ENCODE results near the gene ATP1B1.
A peak's percentile ranks its signal among the peaks of the same experiment; 100 is the strongest.

The ATP1B1 gene

DNA sequence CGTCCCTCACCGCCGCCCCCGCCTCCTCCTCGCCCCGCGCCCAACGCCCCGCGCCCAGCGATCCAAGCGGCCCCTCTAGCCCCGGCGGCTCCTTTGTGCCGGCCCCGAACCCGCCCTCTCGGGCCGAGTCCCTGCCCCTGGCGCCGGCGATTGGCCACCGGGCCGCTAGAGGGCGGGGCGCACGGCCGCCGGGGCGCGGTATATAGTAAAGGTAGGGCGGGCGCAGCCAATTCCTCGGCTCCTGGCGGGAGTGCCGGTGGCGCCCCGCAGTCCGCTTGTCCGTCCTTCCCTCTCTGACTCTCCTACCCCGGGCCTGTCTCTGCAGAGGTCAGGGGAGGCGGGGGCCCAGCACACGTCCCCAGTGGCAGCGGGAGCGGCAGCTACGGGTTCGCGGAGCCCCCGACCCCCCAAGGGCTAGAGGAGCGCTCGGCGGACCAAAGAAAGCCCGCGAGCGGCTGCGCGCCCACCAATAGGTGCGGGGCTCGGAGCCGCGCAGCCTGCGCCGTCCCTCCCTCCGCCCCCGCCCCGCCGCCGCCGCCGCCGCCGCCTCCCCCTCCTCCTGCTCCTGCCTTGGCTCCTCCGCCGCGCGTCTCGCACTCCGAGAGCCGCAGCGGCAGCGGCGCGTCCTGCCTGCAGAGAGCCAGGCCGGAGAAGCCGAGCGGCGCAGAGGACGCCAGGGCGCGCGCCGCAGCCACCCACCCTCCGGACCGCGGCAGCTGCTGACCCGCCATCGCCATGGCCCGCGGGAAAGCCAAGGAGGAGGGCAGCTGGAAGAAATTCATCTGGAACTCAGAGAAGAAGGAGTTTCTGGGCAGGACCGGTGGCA lies at the start of gene ATP1B1:
Gene ATP1B1 (plus strand): TSS at position 596 of the 826 bp plus-strand sequence. CDS start 140 bp downstream, at position 736.
- peaks cover 20% of the 10 kb centered on the region for H3K27me3 Mint-ChIP-seq

DNA sequence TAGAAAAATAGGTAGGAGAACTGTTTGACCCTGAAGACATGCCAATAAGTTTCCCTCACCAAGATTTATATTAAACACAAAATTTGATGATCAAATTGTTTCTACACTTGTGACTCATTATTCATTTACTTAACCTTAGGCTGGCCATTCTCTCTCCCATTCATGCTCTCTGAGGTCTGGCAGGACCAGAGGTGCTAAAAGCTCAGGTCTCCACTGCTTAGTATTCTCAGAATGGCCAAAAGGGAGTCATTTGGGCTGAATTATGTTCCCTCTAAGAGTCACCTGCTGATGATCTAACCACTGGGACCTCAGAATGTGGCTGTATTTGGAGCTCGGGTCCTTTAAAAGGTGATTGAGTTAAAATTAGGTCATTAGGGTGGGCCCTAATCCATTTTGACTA lies 47.1 kb upstream of the ATP1B1 start:
- H3K9me3 Mint-ChIP-seq = peaks cover 0 to 13% of the 10 kb centered on the region in 2 donors
- H3K4me3 Mint-ChIP-seq = no peak overlapping the region
- no peaks in the 10 kb centered on the region for H3K4me1 Mint-ChIP-seq
- DNase-seq = no peak
- H3K27ac Mint-ChIP-seq = no peak overlapping the region
- ATAC-seq = no peak
- peaks cover 5% of the 10 kb centered on the region for H3K27me3 Mint-ChIP-seq

More for the DNA sequence above, at the start of gene ATP1B1:
- no peaks in the 10 kb centered on the region for H3K9me3 Mint-ChIP-seq
- DNase-seq (peak; percentile 80 to 88), ATAC-seq (peak; percentile 91)
- peak within 1 kb of the TSS; percentile 88 to 94 for H3K4me3 Mint-ChIP-seq
- peak within 1 kb of the TSS; percentile 58 to 85 for H3K27ac Mint-ChIP-seq
- peaks cover 60% of the 10 kb centered on the region for H3K4me1 Mint-ChIP-seq

DNA sequence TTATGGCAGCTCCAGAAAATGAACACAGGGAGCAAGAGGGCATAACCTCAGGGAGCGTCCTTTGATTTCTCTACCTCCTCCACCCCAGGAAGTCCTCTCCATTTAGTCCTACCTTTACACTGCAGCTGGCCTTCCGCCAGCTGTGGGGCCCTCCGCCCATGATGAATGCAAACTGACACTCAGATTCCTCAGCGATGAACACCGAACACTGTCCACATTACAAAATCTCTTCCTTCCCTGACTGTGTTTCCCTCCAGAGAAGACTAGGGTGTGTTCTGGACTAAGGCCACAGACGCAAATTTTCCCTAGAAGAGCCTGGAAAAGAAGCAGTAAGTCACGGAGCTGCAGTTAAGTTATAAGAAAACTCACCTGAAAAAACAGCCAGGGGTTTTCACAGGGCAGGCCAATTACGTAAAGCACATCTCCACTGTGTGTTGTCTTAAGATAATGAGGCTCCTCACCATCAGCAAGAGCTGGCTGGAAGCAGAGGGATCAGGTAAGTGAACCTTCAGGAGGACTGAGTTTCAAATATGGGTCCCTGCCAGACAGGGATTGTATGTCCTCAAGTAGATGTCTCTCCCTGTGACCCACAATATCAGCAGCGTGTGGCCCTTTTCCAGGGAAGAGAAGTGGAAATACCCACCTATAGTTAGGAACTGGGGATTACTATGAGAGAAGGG lies 46.3 kb upstream of the ATP1B1 start:
- Mint-ChIP-seq H3K9me3 (peaks cover 0 to 13% of the 10 kb centered on the region in 2 donors), H3K4me1 (no peaks in the 10 kb centered on the region), H3K4me3 (no peak overlapping the region), H3K27ac (no peak overlapping the region), H3K27me3 (peaks cover 5% of the 10 kb centered on the region)
- ATAC-seq (no peak), DNase-seq (no peak)

DNA sequence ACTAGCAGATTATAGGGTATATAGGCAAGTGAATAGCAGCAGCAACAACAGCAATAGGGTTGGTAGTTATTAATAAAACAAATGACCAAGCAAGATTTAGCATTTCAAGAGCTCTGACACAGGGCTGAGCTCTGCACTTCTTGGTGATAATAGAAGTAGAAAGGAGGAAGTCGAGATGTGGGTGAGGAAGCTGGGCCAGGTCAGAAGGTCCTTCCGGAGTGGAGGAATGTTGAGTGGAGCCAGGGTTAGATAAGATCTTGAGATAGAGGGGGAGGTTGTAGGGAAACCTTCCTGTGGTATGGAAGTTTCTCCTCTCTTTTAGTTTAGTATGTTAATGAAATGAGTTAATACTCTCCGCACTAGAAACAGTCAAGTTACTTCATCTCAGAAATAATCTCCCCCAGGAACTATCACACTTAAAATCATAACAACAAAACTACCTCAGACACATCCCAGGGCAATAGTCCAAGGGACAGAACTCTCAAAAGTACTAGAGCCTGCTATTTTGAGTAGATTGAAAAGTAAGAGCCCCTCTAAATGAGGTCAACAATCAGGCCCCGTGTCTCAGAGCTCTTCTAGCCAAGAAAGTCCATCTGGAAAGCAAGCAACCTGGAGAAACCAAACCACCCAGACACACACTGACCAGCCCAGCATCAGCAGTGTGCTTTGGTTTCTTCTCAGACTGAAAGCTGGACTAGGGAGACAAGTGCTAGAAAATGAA lies 45.4 kb upstream of the ATP1B1 start:
- Mint-ChIP-seq H3K27me3 (no peaks in the 10 kb centered on the region), H3K27ac (no peak overlapping the region), H3K4me1 (no peaks in the 10 kb centered on the region), H3K4me3 (no peak overlapping the region), H3K9me3 (peaks cover 5 to 13% of the 10 kb centered on the region in 2 donors)
- no peak for ATAC-seq
- DNase-seq = no peak

DNA sequence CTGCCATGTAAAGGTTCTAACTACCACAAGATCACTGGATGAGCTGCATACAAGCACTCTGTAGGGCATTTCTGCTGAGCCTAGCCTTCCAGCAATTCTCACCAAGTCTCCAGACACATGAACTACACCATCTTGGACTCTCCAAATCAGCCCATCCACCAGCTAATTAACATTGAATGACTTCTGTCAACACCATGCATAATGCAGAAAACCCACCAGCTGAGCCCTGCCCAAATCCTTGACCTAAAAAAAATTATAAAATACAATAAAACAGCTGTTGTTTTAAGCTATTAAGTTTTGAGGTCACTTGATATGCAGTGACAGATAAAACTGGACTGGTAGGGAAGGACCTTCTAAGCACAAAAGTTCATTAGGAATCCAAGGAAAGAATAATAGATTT lies 44.3 kb upstream of the ATP1B1 start:
- H3K9me3 Mint-ChIP-seq = peaks cover 9 to 18% of the 10 kb centered on the region in 2 donors
- DNase-seq = no peak
- H3K27me3 Mint-ChIP-seq = no peaks in the 10 kb centered on the region
- no peak overlapping the region for H3K27ac Mint-ChIP-seq
- ATAC-seq = no peak
- H3K4me3 Mint-ChIP-seq = no peak overlapping the region
- H3K4me1 Mint-ChIP-seq = no peaks in the 10 kb centered on the region

DNA sequence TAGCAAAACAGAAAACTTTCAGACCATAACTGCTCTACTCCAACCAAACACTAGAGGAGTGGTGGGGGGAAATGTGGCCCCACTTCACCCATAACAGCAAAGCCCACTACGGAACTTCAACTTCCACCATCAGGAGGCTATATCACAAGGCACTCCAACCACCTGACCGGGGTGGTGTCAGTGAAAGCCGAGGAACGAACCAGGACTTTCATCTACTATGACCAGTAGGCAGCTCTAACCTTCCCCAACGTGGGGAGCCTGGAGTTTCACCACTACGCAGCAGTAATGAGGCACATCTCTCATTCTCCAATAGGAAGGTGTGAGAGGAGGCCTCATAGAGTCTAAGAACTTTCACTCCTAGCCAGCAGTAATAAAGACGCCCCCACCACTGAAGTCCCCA lies 42.4 kb upstream of the ATP1B1 start:
- Mint-ChIP-seq H3K4me1 (no peaks in the 10 kb centered on the region), H3K4me3 (no peak overlapping the region), H3K9me3 (peaks cover 10 to 21% of the 10 kb centered on the region in 2 donors), H3K27me3 (no peaks in the 10 kb centered on the region), H3K27ac (no peak overlapping the region)
- no peak for ATAC-seq
- no peak for DNase-seq

DNA sequence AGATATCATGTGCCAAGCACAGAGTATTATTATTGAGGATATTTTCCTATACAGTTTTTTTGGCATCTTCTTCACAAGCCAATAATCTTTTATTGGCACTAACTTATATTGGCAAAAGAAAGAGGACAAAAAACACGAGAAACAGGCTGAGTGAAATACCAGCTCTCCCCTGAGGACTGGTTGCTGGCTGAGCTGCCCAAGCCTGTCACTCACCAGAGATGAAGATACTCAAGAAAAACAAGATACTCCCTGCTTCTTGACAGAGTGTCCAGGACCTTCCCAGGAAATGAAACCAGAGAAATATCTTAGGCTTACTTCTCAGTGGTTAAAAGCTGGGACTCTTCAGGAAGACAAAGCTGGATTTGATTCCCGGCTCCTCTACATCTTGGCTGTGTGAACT lies 35.9 kb upstream of the ATP1B1 start:
- Mint-ChIP-seq H3K4me1 (no peaks in the 10 kb centered on the region), H3K9me3 (peaks cover 8 to 9% of the 10 kb centered on the region in 2 donors), H3K4me3 (no peak overlapping the region), H3K27ac (no peak overlapping the region), H3K27me3 (no peaks in the 10 kb centered on the region)
- no peak for ATAC-seq
- no peak for DNase-seq

DNA sequence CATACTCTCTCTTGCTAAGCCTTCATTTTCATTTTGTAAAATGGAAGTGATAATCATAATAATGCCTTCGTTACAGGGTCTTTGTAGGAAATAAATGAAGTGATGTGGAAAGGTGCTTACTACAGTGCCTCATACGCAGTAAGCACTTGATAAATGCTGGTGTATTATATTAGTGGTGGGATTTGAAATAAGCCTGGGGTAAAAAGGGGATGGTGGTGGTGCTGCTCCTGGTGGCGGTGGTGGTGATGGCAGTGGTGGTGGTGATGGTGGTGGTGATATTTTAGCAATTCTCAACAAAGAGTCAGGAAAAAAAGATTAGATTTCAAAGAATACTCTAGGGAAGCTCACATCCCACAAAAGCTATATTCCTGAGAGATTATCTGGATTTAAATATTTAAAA lies 35.5 kb upstream of the ATP1B1 start:
- DNase-seq = no peak
- Mint-ChIP-seq H3K4me3 (no peak overlapping the region), H3K27ac (no peak overlapping the region)

DNA sequence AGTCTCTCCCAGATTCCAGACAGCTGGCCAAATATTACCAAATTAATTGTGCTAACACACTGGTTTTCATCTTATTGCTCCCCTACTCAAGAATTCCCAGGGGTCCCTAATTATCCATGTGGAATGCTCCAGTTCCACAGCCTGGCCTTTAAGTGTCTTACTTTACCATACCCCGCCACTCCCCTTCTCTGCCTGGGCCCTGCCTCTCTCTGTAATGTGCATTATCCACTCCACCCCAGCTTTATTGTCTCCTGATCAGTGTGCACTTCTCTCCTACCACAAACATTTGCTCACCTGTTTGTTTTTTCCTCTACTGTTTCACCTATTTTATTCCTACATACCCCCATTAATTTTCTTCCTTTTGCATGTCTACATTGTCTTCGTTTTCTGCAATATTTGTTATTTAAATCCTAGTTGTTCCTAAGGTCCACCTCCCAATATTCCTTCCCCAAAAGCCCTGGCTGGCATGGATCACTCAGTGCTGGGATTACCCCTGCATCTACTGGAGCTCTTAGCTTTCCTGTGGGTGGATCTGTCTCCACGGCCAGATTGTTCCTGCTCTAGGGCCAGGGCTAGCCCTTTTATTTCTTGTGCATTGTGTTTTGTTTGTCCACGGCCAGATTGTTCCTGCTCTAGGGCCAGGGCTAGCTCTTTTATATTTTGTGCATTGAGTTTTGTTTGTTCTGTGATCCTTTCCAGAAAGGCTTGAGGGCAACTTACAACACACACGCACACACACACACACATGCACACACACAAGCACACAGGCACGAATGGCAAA lies 33.4 kb upstream of the ATP1B1 start:
- Mint-ChIP-seq H3K27ac (no peak overlapping the region), H3K27me3 (no peaks in the 10 kb centered on the region), H3K9me3 (no peaks in the 10 kb centered on the region), H3K4me3 (no peak overlapping the region), H3K4me1 (no peaks in the 10 kb centered on the region)
- ATAC-seq = no peak
- no peak for DNase-seq

More for the DNA sequence above, 35.5 kb upstream of the ATP1B1 start:
- Mint-ChIP-seq H3K4me1 (no peaks in the 10 kb centered on the region), H3K27me3 (no peaks in the 10 kb centered on the region), H3K9me3 (peaks cover 5 to 9% of the 10 kb centered on the region in 2 donors)
- no peak for ATAC-seq

DNA sequence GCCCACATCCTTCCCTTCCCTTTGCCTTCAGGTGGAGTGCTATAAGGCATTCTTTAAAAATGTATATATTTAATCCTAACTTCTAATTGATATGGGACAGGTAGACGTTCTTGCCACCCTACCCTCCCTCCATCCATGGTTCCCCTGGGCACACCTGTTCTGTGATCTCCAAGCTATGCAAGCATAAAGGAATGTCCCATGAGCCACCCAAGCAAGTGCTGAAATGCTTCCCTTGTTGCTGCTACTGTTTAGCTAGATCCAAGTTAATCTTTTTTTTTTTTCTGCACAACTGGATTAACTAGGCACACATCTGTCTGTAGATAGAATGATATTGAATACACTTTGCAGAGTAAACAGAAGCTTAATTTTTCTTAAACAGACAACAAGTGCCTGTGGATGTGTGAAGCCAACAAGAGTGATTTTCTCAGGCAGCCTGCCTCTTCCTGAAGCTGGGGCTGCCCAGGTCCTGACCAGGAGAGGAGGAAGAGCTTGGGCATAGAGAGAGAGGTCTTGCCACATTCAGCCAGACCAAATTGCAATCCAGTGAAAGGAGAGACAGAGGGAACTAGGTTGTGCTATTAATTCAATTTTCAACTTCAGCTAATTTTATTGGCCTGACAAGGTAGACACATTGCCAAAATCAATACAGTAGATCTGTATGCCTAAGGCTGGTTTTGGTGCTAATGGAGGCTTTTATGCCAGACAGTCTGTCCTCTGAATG lies 28.2 kb upstream of the ATP1B1 start:
- no peaks in the 10 kb centered on the region for H3K9me3 Mint-ChIP-seq
- DNase-seq = no peak
- ATAC-seq = no peak
- no peaks in the 10 kb centered on the region for H3K4me1 Mint-ChIP-seq
- peak overlapping the region in 1 of 2 donors; percentile 34 for H3K27ac Mint-ChIP-seq
- H3K4me3 Mint-ChIP-seq = no peak overlapping the region
- H3K27me3 Mint-ChIP-seq = no peaks in the 10 kb centered on the region

DNA sequence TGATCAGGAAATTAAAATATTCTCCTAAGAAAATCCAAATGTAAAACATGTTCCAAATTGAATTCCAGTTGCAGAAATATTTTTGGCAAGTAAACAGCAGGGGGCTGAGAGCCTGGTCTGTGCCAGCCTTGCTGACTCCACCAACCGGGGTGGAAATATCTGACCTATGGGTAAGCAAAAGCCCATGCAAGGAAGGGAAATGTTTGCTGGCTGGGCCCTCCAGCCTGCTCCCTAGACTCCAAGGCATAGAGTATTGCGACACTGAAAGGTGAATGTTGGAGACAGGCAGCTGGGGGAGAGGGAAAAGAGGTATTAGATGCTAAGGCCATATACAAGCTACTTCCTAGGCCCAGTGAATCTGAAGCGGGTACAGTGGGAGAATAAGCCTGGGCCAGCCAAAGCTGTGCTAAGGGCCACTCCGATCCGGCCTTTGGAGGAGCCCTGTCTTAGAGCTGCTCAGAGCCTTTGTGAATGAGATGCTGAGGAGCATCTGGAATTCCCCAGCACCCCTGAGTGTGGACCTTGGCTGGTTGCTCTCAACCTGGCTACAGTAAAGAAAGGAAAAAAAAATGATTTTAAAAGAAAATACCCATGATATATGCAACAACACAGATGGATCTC lies 24.9 kb upstream of the ATP1B1 start:
- no peak for ATAC-seq
- DNase-seq = no peak
- Mint-ChIP-seq H3K4me1 (no peaks in the 10 kb centered on the region), H3K27ac (peak overlapping the region in 1 of 2 donors; percentile 25), H3K4me3 (no peak overlapping the region), H3K9me3 (no peaks in the 10 kb centered on the region), H3K27me3 (no peaks in the 10 kb centered on the region)

DNA sequence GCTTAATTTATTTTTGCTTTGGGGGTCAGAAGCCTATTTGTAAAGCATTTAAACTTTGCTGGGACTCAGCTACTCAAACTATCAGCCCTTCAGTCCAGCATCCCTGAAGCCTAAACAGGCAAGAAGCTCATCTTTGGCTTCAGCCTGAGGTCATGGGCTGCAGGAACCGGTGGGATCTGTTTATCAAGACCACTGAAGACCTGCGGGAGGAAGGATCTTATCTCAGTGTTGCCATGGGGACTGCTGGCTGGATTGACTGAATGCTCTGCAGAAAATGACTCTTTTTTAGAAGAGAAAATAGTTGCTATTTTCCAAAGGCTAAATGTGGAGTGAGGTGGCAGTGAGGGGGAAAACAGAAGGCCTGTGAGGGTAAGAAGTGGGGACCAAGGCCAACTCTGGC lies 20.6 kb upstream of the ATP1B1 start:
- H3K4me1 Mint-ChIP-seq = peaks cover 5% of the 10 kb centered on the region
- no peak overlapping the region for H3K27ac Mint-ChIP-seq
- H3K27me3 Mint-ChIP-seq = no peaks in the 10 kb centered on the region
- H3K9me3 Mint-ChIP-seq = no peaks in the 10 kb centered on the region
- no peak overlapping the region for H3K4me3 Mint-ChIP-seq
- ATAC-seq = no peak
- DNase-seq = no peak

DNA sequence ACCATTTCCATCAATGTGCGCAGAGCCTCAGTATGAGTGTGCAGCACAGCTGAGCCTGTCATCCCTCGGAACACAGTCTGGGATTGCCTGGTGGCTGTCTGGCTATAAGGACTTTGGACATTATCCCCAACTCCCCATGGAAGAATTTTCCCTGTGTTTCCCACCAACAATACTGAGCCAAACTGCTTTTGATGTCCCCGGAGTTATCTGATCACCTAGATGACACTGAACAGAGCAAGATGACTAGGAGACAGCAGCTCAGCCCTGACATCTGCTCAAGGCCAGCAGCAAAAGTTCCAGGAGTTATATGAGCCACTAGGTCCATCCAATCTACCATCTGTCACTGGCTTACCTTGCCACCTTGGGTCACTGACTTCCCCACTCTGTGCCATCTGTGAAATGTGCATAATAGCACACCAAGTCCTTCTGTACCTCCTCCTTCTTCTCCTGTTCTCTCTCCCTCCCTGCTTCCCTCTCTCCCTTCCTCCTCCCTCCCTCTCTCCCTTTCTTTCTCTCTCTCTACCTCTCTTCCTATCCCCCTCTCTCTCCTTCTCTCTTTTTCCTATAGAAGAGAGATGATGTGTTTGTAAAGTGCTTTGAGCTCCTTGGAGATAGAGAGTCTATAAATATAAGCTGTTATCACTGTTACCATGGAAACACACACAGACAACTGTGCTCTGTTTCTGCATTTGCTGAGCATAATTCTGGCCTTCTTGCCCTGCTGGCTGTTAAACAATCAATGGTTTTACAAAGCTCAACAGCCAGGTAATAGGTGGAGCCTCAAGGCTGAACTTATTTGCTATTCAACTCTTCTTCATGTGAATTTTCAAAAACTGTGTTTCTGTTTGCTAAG lies 19.7 kb upstream of the ATP1B1 start:
- Mint-ChIP-seq H3K27me3 (no peaks in the 10 kb centered on the region), H3K4me3 (no peak overlapping the region), H3K9me3 (no peaks in the 10 kb centered on the region), H3K27ac (peak overlapping the region; percentile 12 to 40), H3K4me1 (peaks cover 5% of the 10 kb centered on the region)
- no peak for ATAC-seq
- DNase-seq = no peak

DNA sequence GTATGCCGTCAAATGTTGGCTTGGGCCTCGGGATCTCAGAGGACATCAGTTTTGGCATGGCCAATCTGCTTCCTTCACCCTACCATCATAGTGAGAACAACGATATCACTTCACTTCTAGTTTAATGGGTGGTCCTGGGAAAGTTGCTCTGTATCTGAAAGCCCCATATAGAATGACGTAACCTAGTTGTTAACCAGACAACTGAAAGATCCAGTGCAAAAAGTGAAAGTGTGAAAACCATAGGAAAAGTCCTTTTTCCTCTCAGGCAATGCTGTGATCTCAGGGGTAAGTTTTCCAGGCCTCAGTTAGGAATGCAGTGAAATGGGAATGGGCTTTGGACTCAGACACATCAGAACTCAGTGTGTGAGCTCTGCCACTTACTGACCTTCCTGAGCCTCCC lies 18.6 kb upstream of the ATP1B1 start:
- no peak overlapping the region for H3K4me3 Mint-ChIP-seq
- no peaks in the 10 kb centered on the region for H3K27me3 Mint-ChIP-seq
- no peak overlapping the region for H3K27ac Mint-ChIP-seq
- H3K4me1 Mint-ChIP-seq = peaks cover 5% of the 10 kb centered on the region
- DNase-seq (no peak), ATAC-seq (no peak)
- H3K9me3 Mint-ChIP-seq = no peaks in the 10 kb centered on the region
